Activated CD8-positive, alpha-beta T cell treated with anti-CD3 and anti-CD28 coated beads, Interleukin-2, amount 10 ng/mL, durations not matched to agents 7 days and 5 days (primary cell): ENCODE data around the gene TRPV5. TPM values are rescaled to one million over a fixed set of nuclear protein-coding genes. Genes with fewer than 3 reads are reported as not detected.

ENCODE experiments used
- ATAC-seq: fragments of 150-1000 bp; cut with Tn5 transposase; one replicate; pipeline ENCODE4 v1.10.0; 2021; ENCODE audit warnings: moderate library complexity
- CTCF ChIA-PET: fragments of 350-600 bp; sonication (Branson Sonifier 250); formaldehyde crosslinking; loops from one replicate; lab custom pipeline; 2021; ENCODE audit warnings: antibody characterized with exemption; lab: Charles Lee
- POLR2A ChIA-PET: fragments of 350-600 bp; sonication (Branson Sonifier 250); formaldehyde crosslinking; loops from one replicate; lab custom pipeline; 2021; ENCODE audit warnings: antibody characterized with exemption; lab: Charles Lee
- DNase-seq: peaks from one replicate; pipeline ENCODE4 v3.0.0-alpha.2; 2020
- H3K27ac Mint-ChIP-seq: one replicate; pipeline ENCODE4 v1.8.0; 2021; ENCODE audit warnings: mild to moderate bottlenecking, mixed read lengths
- H3K27me3 Mint-ChIP-seq: one replicate; pipeline ENCODE4 v1.8.0; 2021; ENCODE audit warnings: low read depth, mixed read lengths
- H3K36me3 Mint-ChIP-seq: one replicate; pipeline ENCODE4 v1.8.0; 2021; ENCODE audit warnings: low read depth, mixed read lengths
- H3K4me1 Mint-ChIP-seq: one replicate; pipeline ENCODE4 v1.8.0; 2021; ENCODE audit warnings: low read depth, mixed read lengths
- H3K4me3 Mint-ChIP-seq: one replicate; pipeline ENCODE4 v1.8.0; 2021; ENCODE audit warnings: mild to moderate bottlenecking, mixed read lengths
- H3K9me3 Mint-ChIP-seq: one replicate; pipeline ENCODE4 v1.8.0; 2022; ENCODE audit warnings: mixed read lengths; ENCODE audit not compliant: insufficient read depth
- total RNA-seq, 2 experiments: library from RNA; stranded (reverse); gene quantifications; one replicate each; pipeline ENCODE4 v1.2.3, GENCODE V29; 2021

TRPV5 gene
- total RNA-seq, 2 experiments from 2014 or later, result not detected

GRCh38 chr7:142891490-142892082 is 42.0 kb downstream of the TRPV5 start:
- ChIA-PET CTCF (no interaction called here), POLR2A (no interaction called here)
- no peaks in the 10 kb centered on the region for H3K36me3 Mint-ChIP-seq

GRCh38 chr7:142890874-142891485 is 42.6 kb downstream of the TRPV5 start:
- CTCF ChIA-PET, result no interaction called here
- ATAC-seq, result no peak
- DNase-seq, result no peak
- H3K9me3 Mint-ChIP-seq, result no peaks in the 10 kb centered on the region
- H3K4me1 Mint-ChIP-seq, result no peaks in the 10 kb centered on the region
- H3K27ac Mint-ChIP-seq, result no peak overlapping the region
- H3K27me3 Mint-ChIP-seq, result no peaks in the 10 kb centered on the region
- POLR2A ChIA-PET, result no interaction called here
- H3K36me3 Mint-ChIP-seq, result no peaks in the 10 kb centered on the region
- H3K4me3 Mint-ChIP-seq, result no peak overlapping the region

More at GRCh38 chr7:142891490-142892082, 42.0 kb downstream of the TRPV5 start:
- Mint-ChIP-seq H3K27ac (no peak overlapping the region), H3K4me3 (no peak overlapping the region), H3K9me3 (no peaks in the 10 kb centered on the region), H3K4me1 (no peaks in the 10 kb centered on the region), H3K27me3 (no peaks in the 10 kb centered on the region)
- no peak for DNase-seq
- no peak for ATAC-seq

DNA sequence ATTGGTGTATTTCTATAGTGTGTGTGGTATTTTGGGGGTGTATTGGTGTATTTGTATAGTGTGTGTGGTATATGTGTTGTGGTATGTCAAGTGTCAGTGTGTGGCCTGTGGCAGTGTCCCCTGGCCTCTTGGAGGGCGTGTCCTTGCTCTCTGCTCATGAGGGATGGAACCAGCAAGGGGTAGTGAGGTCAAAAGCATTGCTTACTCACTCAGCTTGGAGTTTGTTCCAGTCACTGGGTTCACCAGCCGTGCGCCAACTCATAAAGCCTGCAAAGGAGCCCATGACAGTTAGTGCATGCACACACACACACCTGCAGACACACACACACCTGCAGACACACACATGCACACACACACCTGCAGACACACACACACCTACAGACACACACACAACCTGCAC is 43.7 kb downstream of the TRPV5 start:
- Mint-ChIP-seq H3K36me3 (no peaks in the 10 kb centered on the region), H3K27me3 (no peaks in the 10 kb centered on the region), H3K9me3 (no peaks in the 10 kb centered on the region), H3K4me3 (no peak overlapping the region), H3K4me1 (no peaks in the 10 kb centered on the region), H3K27ac (no peak overlapping the region)
- CTCF ChIA-PET, result no interaction called here
- ATAC-seq, result no peak
- no peak for DNase-seq
- POLR2A ChIA-PET, result no interaction called here

- Mint-ChIP-seq H3K27me3 (no peaks in the 10 kb centered on the region), H3K27ac (no peak overlapping the region), H3K9me3 (no peaks in the 10 kb centered on the region), H3K36me3 (no peaks in the 10 kb centered on the region), H3K4me3 (no peak overlapping the region), H3K4me1 (no peaks in the 10 kb centered on the region)
- ATAC-seq, result no peak
- DNase-seq, result no peak
- ChIA-PET POLR2A (interaction anchor here (0.7 kb wide), 1 partner anchor 22 kb away, joined by 3 read pairs; no protein-coding TSS in a partner anchor), CTCF (interaction anchor here (1.2 to 1.3 kb wide), 2 partner anchors 14 to 327 kb away, joined by 3 to 4 read pairs; no protein-coding TSS in a partner anchor)
Observed at GRCh38 chr7:142887282-142888015, 46.1 kb downstream of the TRPV5 start.

DNA sequence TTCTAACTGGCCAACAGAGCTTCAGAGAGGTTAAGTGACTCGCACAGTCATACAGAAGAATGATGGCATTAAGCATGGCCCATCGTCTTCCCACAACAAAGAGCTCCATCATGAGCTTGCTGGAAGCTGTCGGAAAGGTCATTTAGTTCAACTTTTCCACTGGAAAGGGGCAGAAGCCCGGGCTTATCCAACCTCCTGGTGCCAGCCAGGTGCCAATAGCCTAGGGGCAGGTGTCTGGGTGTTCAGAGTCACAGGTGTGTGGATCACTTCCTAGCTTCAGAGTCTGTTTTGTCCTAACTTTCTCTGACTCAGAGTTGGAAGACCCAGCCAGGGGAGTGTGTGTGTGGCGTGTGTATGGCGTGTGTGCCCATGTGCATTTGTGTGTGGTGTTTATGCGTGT is 46.7 kb downstream of the TRPV5 start:
- CTCF ChIA-PET, result interaction anchor here (0.9 to 1.3 kb wide), 3 partner anchors 14 to 328 kb away, joined by 3 to 4 read pairs (median 3); no protein-coding TSS in a partner anchor
- Mint-ChIP-seq H3K27me3 (no peaks in the 10 kb centered on the region), H3K27ac (no peak overlapping the region), H3K36me3 (no peaks in the 10 kb centered on the region), H3K4me3 (no peak overlapping the region), H3K9me3 (no peaks in the 10 kb centered on the region), H3K4me1 (no peaks in the 10 kb centered on the region)
- POLR2A ChIA-PET, result no interaction called here
- DNase-seq (no peak), ATAC-seq (no peak)

DNA sequence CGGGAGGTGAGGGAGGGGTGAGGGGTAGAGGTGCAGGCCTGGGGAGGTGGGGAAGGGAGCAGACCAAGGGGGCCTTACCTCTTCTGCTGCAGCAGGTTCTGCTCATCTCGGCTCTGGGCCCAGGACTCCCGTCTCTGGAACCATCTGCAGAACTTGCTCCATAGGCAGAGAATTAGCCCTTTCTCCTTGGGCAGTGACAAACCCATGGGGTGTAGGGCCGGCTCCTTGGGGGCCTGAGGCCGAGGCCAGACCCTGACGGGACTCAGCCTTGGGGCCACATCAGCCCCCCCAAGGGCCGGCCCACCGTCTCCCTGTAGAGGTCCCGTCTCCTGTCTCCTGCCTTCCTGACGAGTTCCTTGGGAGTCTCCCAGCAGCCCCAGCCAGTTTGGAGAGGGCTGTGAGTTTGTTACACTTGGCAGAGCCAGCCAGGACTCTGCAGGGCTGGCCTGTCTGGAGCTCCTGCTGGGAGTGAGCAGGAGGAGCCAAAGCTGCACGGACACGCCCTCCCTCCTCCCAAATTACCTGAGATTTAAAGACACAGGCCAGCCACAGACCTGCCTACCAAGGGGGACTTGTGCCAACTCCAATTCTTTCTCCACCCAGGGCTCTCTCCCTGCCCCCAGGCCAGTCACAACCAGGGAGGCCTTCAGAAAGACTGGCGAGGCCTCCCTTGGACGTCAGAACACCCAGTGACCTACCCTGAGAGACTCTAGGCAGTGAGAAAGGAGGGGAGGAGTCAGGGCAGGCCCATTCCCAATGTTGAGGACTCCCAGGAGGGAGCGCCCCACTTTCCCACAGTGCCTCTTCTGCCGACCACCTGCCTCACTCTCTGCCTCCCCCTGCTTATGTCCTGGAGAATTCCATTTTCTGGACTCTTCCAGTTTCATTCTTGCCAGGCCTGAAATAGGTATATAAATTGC is 48.0 kb downstream of the TRPV5 start, which contains the start of gene TRPV6:
TRPV6 (minus strand) TSS at position 435 of the 920 bp plus-strand sequence.
- ATAC-seq (no peak), DNase-seq (no peak)
- Mint-ChIP-seq H3K4me3 (no peak within 1 kb of the TSS), H3K27me3 (no peaks in the 10 kb centered on the region), H3K27ac (no peak within 1 kb of the TSS), H3K36me3 (no peaks in the 10 kb centered on the region), H3K9me3 (no peaks in the 10 kb centered on the region), H3K4me1 (no peaks in the 10 kb centered on the region)
- CTCF ChIA-PET, result interaction anchor here (0.9 kb wide), 1 partner anchor 116 kb away, joined by 3 read pairs; no protein-coding TSS in a partner anchor
- POLR2A ChIA-PET, result no interaction called here

GRCh38 chr7:142884286-142884640 is 49.3 kb downstream of the TRPV5 start:
- H3K4me1 Mint-ChIP-seq, result no peaks in the 10 kb centered on the region
- no peaks in the 10 kb centered on the region for H3K9me3 Mint-ChIP-seq
- no peak for DNase-seq
- H3K27me3 Mint-ChIP-seq, result peaks cover 11% of the 10 kb centered on the region
- ChIA-PET POLR2A (no interaction called here), CTCF (no interaction called here)
- no peak for ATAC-seq
- H3K36me3 Mint-ChIP-seq, result no peaks in the 10 kb centered on the region
- no peak overlapping the region for H3K27ac Mint-ChIP-seq
- no peak overlapping the region for H3K4me3 Mint-ChIP-seq

DNA sequence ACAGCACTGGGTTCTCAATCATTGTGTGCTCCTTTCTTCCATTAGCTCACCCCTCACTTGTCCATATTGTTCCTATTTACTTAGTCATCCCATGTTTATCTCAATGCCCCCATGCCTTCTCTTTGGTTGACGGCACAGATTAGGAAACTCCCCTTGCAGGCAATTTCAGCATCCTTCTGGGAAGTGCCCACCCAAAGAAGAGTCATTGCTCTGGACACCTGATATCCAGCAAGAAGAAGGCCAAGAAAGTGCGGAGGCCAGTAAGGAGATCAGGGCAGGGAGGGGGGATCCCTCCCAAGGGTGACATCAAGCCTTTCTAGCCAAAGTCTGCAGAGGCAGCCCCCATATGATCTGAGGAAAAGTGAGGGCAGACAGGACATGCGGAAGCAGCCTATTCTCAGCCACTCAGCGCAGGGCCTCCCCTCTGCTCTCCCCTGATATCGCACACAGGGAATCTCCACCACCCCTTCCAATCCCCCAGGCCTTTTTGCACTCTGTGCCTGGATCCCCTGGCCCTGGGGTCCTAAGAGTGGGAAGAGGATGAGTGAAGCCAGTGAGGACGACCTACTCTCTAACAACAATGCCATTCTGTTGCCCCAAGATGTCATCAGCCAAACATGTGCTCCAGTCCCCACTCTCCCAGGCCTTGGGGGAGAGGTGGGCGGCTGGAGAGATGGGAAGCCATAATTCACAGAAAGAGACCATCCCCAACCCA is 49.8 kb downstream of the TRPV5 start:
- Mint-ChIP-seq H3K27ac (no peak overlapping the region), H3K4me1 (no peaks in the 10 kb centered on the region), H3K4me3 (no peak overlapping the region), H3K27me3 (peaks cover 12% of the 10 kb centered on the region), H3K36me3 (no peaks in the 10 kb centered on the region), H3K9me3 (no peaks in the 10 kb centered on the region)
- CTCF ChIA-PET, result no interaction called here
- ATAC-seq (no peak), DNase-seq (no peak)
- POLR2A ChIA-PET, result no interaction called here

- no peaks in the 10 kb centered on the region for H3K4me1 Mint-ChIP-seq
- H3K27ac Mint-ChIP-seq, result no peak overlapping the region
- ChIA-PET CTCF (interaction anchor here (4.4 kb wide), 1 partner anchor 120 kb away, joined by 62 read pairs; no protein-coding TSS in a partner anchor), POLR2A (no interaction called here)
- H3K36me3 Mint-ChIP-seq, result no peaks in the 10 kb centered on the region
- peaks cover 12% of the 10 kb centered on the region for H3K27me3 Mint-ChIP-seq
- ATAC-seq, result no peak
- no peak for DNase-seq
- H3K9me3 Mint-ChIP-seq, result no peaks in the 10 kb centered on the region
- H3K4me3 Mint-ChIP-seq, result no peak overlapping the region
Observed at GRCh38 chr7:142883145-142883544, 50.4 kb downstream of the TRPV5 start.

DNA sequence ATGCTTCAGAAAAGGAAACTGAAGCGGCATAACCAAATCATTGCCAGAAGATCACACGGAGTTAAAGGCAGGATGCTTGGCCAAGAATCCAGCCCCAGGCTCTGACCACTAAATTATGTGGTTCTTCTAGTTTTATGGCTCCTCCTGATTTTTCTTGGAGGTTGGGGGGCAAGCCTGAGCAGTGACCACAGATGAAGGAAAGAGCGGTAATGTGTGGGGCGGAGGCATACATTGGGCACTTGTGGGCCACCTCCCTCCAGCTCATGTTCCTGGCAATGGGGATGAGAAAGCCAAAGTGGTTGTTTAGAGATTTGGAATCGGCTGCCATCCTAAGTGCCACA is 51.2 kb downstream of the TRPV5 start:
- Mint-ChIP-seq H3K27me3 (peaks cover 12% of the 10 kb centered on the region), H3K27ac (no peak overlapping the region), H3K4me1 (no peaks in the 10 kb centered on the region), H3K9me3 (no peaks in the 10 kb centered on the region), H3K4me3 (no peak overlapping the region), H3K36me3 (no peaks in the 10 kb centered on the region)
- DNase-seq, result no peak
- POLR2A ChIA-PET, result no interaction called here
- CTCF ChIA-PET, result interaction anchor here (1.0 to 4.4 kb wide), 6 partner anchors 11 to 564 kb away, joined by 3 to 62 read pairs (median 6); no protein-coding TSS in a partner anchor
- no peak for ATAC-seq
